GM21786 (cell line): ENCODE measurements around the gene ERVK3-1.
"Not testable (repeated sequence)": the region's sequence is repeated elsewhere in the genome, so short reads cannot be mapped to it uniquely, and the experiment has no call there.

Source experiments
- ATAC-seq: cut with Tn5 transposase; IDR thresholded peaks from one replicate; pipeline ENCODE4 v1.9.1; 2021; ENCODE audit not compliant: unreplicated experiment

Gene ERVK3-1

DNA sequence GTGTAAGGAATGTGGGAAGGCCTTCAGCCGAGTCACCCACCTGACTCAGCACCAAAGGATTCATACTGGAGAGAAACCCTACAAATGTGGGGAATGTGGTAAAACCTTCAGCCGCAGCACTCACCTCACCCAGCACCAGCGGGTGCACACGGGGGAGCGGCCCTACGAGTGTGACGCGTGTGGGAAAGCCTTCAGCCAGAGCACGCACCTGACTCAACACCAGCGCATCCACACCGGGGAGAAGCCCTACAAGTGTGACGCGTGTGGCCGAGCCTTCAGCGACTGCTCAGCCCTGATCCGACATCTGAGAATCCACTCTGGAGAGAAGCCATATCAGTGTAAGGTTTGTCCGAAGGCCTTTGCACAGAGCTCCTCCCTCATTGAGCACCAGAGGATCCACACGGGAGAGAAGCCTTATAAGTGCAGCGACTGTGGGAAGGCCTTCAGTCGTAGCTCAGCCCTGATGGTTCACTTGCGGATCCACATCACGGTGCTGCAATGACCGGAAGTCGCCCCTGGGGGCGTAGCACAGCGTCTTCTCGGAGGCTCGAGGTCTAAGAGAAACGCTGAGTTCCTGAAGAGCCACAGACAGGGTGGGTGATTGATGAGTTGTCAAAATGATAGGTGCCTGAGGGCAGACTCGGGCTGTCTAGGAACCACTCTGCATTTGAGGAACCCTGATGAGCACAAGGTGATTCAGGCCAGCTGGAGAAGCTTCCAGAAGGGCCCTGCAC, 33.8 kb downstream of the ERVK3-1 start:
- ATAC-seq: no peak

DNA sequence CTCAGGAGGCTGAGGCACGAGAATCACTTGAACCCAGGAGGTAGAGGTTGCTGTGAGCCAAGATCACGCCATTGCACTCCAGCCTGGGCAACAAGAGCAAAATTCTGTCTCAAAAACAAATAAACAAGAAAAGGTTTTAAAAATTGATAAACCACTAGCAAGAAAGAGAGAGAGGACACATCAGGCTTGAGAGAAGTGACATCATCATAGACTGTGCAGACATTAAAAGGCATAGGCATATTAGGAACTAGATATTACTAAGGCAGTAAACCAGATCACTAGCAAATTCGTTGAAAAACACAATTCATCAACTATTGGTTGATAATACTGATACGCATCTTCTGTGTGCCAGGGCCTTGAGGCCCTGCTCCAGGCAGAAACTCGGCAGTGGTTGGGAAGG, 40.4 kb downstream of the ERVK3-1 start:
- ATAC-seq: no peak

DNA sequence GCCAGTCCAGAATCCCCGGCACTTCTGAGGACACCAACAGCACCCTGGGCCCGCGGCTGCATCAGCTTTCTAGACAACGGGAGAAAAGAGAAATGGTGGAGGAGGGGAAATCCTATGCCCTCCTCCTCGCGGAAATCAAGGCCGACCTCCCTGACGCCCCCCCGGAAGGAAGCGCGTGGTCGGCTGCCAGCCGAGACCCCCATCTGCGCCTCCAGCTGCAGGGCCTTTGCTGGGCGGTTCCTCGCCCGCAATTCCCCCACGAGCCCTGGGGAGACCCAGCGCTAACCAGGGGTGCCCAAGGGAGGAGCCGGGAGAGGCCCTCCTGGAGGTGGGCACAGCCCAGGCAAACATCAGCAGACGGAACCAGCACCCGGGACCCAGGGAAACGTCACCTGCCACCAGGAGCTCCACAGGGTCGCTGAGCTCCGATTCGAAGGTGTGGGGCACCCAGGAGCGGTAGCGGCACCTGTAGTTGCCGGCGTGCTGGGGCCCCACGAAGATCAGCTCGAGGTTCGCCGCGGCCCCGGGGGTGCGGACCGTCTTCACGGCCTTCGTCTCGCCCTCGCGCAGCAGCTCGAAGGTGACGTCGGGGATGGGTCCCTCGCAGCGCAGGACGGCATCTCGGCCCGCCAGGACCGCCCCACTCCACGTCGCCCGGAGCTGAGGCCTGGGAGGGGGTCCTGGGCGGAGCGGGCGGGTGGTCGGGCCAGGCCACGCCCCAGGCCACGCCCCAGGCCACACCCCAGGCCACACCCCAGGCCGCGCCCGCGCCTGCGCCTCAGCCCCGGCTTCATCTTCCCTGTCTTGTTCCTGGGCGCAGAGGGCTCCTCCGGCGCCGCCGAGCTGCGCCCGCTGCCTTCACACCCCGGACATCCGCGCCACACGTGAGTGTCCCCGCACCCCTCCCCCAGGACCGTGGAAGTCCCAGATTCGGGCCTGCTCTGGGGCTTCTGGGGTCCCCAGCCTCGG, 42.1 kb downstream of the ERVK3-1 start:
- peak; percentile 87 for ATAC-seq

- not testable (repeated sequence) for ATAC-seq
Measured at GRCh38 chr19:58348080-58348479, 42.9 kb downstream of the ERVK3-1 start.

DNA sequence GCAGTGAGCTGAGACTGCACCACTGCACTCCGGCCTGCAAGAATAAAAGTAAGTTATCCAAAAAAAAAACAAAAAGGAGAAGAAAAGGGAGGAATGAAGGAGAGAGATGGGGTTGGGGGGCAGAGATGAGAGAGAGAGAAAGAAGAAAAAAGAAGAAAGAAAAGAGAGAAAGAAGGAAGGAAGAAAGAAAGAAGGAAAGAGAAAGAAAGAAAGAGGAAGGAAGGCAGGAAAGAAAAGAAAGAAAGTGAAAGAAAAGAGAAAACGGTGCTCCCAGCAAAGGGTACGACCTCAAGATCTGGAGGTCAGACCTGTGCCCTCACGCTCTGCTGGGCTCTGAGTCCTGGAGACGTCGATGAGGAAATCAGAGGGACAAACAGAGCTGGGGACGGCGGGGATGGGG, 44.4 kb downstream of the ERVK3-1 start:
- no peak for ATAC-seq

DNA sequence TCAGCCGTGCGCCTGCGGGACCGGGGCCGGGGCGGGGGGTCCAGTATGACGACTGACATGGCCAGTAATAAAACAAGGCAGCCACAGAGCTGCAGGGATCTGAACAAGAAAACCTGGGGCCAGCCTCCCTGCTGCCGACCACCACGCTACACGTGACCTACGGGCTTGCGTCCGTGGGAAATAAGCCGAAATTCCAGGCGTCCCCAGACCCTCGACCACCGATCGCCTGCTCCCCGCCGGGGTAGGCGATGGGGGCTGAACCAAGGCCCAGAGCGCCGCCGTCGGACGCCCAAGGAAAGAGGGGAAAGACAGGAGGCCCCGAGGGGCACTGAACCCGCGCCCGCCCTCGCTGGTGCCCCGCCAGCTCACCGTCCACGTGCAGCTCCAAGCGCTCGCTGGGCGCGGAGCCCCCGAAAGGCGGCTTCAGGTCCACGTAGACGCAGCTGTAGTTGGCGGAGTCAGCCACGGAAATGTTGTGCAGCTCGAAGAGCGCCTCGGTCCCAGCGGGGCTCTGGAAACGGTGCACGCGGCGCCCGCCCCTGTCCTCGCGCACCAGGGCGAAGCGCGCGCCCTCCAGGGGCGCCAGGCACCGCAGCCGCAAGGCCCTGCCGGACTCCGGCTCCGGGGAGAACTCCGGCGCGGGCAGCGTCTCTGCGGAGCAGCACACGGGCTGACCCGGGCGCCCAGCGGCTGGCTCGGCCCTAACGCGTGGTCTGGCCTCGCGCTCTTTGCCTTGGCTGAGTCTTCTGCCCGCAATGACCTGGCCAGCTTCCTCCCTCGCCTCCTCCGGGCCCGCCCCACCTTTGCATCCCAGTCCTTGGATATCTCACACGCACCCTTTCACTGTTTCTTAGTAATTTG, 45.1 kb downstream of the ERVK3-1 start:
- no peak for ATAC-seq

DNA sequence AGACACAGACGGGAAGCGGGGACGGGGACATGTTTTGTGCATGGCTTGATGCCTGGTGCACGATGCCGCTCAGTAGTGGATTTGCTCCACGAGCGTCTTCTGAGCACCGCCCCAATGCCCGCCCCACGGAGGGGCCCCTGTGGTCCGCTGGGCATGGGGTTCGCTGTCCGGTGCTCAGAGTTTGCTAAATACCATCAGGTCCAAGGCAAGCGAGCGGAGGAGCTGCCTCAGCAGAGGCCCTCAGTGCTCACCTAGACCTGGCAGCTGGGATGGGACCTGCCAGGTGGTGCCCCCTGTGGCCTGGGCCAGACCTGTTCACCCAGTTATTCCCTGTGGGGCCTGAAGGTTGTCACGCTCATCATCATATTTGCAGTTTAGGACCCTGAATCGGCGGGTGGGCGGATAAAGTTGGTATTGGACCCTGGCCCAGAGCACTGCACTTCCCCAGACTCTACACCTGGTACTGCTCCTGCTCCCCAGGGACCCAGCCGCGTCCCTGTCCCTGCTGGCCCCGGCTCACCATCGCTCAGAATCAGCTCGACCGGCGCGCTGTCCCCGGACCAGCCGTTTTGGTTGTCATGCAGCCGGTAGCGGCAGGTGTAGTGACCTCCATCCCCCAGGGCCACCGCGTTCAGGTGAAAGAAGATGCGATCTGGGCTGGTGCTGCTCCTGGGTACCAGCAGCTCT, 45.8 kb downstream of the ERVK3-1 start:
- no peak for ATAC-seq

- ATAC-seq: no peak
Measured at GRCh38 chr19:58351558-58351878, 46.3 kb downstream of the ERVK3-1 start.

- no peak for ATAC-seq
Measured at GRCh38 chr19:58351990-58352755, 47.0 kb downstream of the ERVK3-1 start.

GRCh38 chr19:58352760-58353671, 47.8 kb downstream of the ERVK3-1 start, which contains the start of gene A1BG:
A1BG (minus strand) TSS chr19:58353492; CDS start chr19:58353437, 55 bp downstream.
- no peak for ATAC-seq

DNA sequence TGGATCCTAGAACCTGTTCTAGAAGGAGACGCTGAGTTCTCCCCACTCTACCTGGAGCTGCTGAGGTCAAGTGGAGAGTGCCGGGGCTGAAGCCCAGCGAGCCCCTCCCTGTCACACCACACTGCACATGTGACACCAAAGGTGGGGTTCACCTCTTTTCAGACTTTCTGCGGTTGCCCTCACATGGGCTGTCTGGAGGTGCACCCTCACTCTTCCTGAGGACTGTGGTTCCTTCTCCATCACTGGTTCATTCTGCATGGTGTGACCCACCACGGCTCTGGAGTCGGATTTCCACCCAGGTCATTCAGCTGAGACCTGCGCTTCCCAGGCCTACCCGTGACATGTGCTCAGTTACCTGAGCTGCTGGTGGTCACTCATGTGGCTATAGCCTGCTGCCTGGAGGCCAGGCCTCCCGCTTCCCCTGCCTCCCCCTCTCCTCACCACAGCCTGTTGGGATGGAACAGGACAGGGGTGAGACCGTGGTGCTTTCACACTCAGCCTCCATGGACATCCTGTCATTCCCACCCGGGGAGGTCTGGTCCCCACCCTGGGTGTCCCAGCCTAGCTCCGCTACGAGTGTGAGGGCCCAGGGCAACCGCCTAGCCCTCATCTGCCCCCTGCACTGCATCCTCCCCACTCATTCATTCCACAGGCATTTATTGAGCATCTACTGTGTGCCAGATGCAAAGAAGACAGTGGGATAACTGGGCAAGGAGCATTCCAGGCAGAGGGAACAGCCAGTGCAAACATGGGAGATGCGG, 48.7 kb downstream of the ERVK3-1 start:
- ATAC-seq: no peak

- ATAC-seq: no peak
Measured at GRCh38 chr19:58354478-58355030, 49.4 kb downstream of the ERVK3-1 start.

DNA sequence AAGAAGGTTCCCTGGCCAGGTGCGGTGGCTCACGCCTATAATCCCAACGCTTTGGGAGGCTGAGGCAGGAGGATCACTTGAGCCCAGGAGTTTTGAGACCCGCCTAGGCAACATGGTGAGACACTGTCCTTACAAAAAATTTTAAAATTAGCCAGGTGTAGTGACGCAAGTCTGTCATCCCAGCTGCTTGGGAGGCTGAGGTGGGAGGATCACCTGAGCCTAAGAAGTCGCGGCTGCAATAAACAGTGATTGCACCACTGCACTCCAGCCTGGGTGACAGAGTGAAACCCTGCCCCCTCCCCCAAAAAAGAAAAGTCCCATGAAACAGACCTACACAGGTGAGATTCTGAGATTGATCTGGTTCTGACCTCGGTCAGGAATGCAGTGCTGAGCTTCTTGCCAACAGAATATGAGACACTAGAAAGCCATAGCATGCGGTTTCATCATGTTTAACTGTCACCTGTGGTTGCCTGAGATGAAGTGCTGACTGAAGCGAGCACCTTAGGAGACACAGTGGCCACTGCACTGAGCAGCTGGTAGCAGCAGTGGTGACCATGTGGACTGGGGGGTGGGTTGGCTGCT, 50.1 kb downstream of the ERVK3-1 start:
- no peak for ATAC-seq

GRCh38 chr19:58355908-58356765, 51.0 kb downstream of the ERVK3-1 start:
- ATAC-seq: no peak

GRCh38 chr19:58356766-58357480, 51.7 kb downstream of the ERVK3-1 start:
- ATAC-seq: no peak
